Adrenal gland (tissue), 12 donors: Measurements from ENCODE around the gene BAHCC1. TPM values are rescaled to one million over a fixed set of nuclear protein-coding genes. Genes with fewer than 3 reads are reported as not detected.

Source experiments
- DNase-seq, 7 donors: peaks; one replicate each; pipeline ENCODE4 v3.0.0-alpha.2; 2019 to 2020
- H3K27ac ChIP-seq, 5 donors: fragments of 200-600 bp; sonication (generic) in 4 of 5; 1 replicate in 3 of 5; 2 replicates in 2 of 5; pipeline versions ENCODE4 v1.5.1 to v1.8.0; 2016 to 2020; ENCODE audit warnings: mild to moderate bottlenecking in 1 of 5
- H3K27me3 ChIP-seq: fragments of 200-600 bp; 2 replicates; pipeline ENCODE4 v1.8.0; 2021
- H3K36me3 ChIP-seq, 2 donors: fragments of 200-600 bp; replicated peaks in 1 of 2; 1 replicate in 1 of 2; 2 replicates in 1 of 2; pipeline versions ENCODE4 v1.5.1 to v1.8.0; 2018 to 2022
- H3K4me1 ChIP-seq, 2 donors: fragments of 200-600 bp; replicated peaks in 1 of 2; 1 replicate in 1 of 2; 2 replicates in 1 of 2; pipeline versions ENCODE4 v1.5.1 to v1.8.0; 2018 to 2021
- H3K4me3 ChIP-seq, 4 donors: fragments of 200-600 bp; sonication (generic) in 3 of 4; one replicate each; pipeline ENCODE4 v1.5.1; 2016 to 2018
- H3K9me3 ChIP-seq, 3 donors: fragments of 200-600 bp; sonication (generic) in 1 of 3; replicated peaks in 1 of 3; 1 replicate in 2 of 3; 2 replicates in 1 of 3; pipeline versions ENCODE4 v1.5.1 to v1.8.0; 2016 to 2021
- CTCF ChIP-seq, 6 experiments: fragments of 450-650 bp in 4 of 6; fragments of 200-600 bp in 2 of 6; sonication (generic) in 1 of 6; IDR thresholded peaks; 1 replicate in 5 of 6; 2 replicates in 1 of 6; pipeline versions ENCODE4 v1.5.1 to v1.8.0; 2016 to 2021; ENCODE audit warnings: antibody characterized with exemption in 6 of 6, mild to moderate bottlenecking in 2 of 6, moderate library complexity in 1 of 6
- POLR2A ChIP-seq, 2 donors: fragments of 450-650 bp; IDR thresholded peaks; one replicate each; pipeline ENCODE4 v1.6.1; 2017; ENCODE audit warnings: antibody characterized with exemption in 2 of 2, mild to moderate bottlenecking in 2 of 2, moderate library complexity in 1 of 2
- WGBS, 4 donors: extraction: QIAGEN DNeasy Blood & Tissue Kit in 2 of 4; methylation state at CpG; one replicate each; pipeline versions ENCODE4 v1.1.5 to v1.1.7; 2013 to 2017; 5-methylcytosine and 5-hydroxymethylcytosine counted together
- intact Hi-C, 2 donors: fragments of 100-400 bp; cut with DNase I; formaldehyde crosslinking; loops; one replicate each; pipeline versions ENCODE4 v1.14.1 to v1.15.0; 2022 to 2023
- polyA plus RNA-seq, 3 donors: library from polyadenylated mRNA; stranded (reverse); fragments of 200-250 nt in 2 of 3; fragments of 350-450 nt in 1 of 3; fragmentation: Illumina TruSeq in 1 of 3; extraction: RNeasy Lipid Tissue Mini Kit (QIAGEN cat#74804) in 1 of 3; gene quantifications; one replicate each; pipeline ENCODE4 v1.2.3, GENCODE V29; 2013 to 2014
- total RNA-seq, 9 donors: library from RNA; depleted of rRNA in 4 of 9; stranded (reverse); fragments of >200 nt in 4 of 9; fragments of 120-200 nt in 1 of 9; fragmentation: NEBNext Ultra II Directional in 1 of 9; extraction: Animal tissue kit (Norgen Biotek cat#: 25700) in 1 of 9; gene quantifications; one replicate each; pipeline versions ENCODE4 v1.1.0 to v1.2.4, GENCODE V29; 2013 to 2023
- donor health status: healthy with polysubstance abuse.
- donor health status: Bipolar disorder and iron deficiency.
- donor health status: DM: yes; HTN: yes; CAD: no.
- donor health status: DM: no; HTN: no; CAD: no.
- donor health status: DM: no; HTN: no; CAD: no.
- donor health status: DM: yes; HTN: yes; CAD: no.

Gene BAHCC1
- total and polyA plus RNA-seq, 12 donors = 1.7 to 68.0 (median 18.4) TPM

GRCh38 chr17:81394377-81394920 lies 808 bp upstream of the BAHCC1 start:
- Histone ChIP-seq H3K4me1 (peaks cover 24 to 33% of the 10 kb centered on the region in 2 donors), H3K36me3 (no peaks in the 10 kb centered on the region), H3K9me3 (no peaks in the 10 kb centered on the region), H3K4me3 (peak overlapping the region in 2 of 4 donors; percentile 14 to 96), H3K27me3 (no peaks in the 10 kb centered on the region), H3K27ac (peak overlapping the region in 4 of 5 donors; percentile 7 to 96 (median 58))
- intact Hi-C loops = loop anchor here (10.0 kb wide), 2 partner anchors 90 to 100 kb away; partner anchors contain the start of gene SLC38A10 (in 1 of the 2)
- TF ChIP-seq POLR2A (IDR thresholded peaks at IDR 0.05) (no peak), CTCF (IDR thresholded peaks at IDR 0.05) (peak in 2 of 6 experiments; percentile 5 to 26)
- peak in 1 of 7 donors; percentile 48 for DNase-seq
- WGBS, 4 donors = 6 to 13% (median 9%) methylated on average over 16 of the region's 16 CpGs

GRCh38 chr17:81395600-81396277 lies 482 bp downstream of the BAHCC1 start:
- H3K27ac ChIP-seq = peak overlapping the region in 4 of 5 donors; percentile 82 to 96 (median 93)
- WGBS, 4 donors = 10 to 16% (median 13%) methylated on average over 27 to 43 of the region's 43 CpGs
- H3K4me1 ChIP-seq = peaks cover 27 to 29% of the 10 kb centered on the region in 2 donors
- no peak for TF ChIP-seq CTCF (IDR thresholded peaks at IDR 0.05)
- no peak for TF ChIP-seq POLR2A (IDR thresholded peaks at IDR 0.05)
- DNase-seq = no peak
- no peaks in the 10 kb centered on the region for H3K27me3 ChIP-seq
- no peaks in the 10 kb centered on the region for H3K9me3 ChIP-seq
- H3K4me3 ChIP-seq = peak overlapping the region in 2 of 4 donors; percentile 61 to 96
- intact Hi-C loops = loop anchor here (10.0 kb wide), 2 partner anchors 89 to 101 kb away; partner anchors contain the start of gene SLC38A10 (in 1 of the 2)
- H3K36me3 ChIP-seq = no peaks in the 10 kb centered on the region

- Histone ChIP-seq H3K27me3 (no peaks in the 10 kb centered on the region), H3K4me1 (peaks cover 32 to 34% of the 10 kb centered on the region in 2 donors), H3K9me3 (no peaks in the 10 kb centered on the region), H3K36me3 (no peaks in the 10 kb centered on the region), H3K4me3 (peak overlapping the region in 2 of 4 donors; percentile 61 to 96), H3K27ac (peak overlapping the region; percentile 48 to 96 (median 92))
- intact Hi-C loops = loop anchor here (10.0 kb wide), 2 partner anchors 89 to 101 kb away; partner anchors contain the start of gene SLC38A10 (in 1 of the 2)
- DNase-seq = no peak
- 8 to 33% (median 10%) methylated on average over 22 to 54 of the region's 54 CpGs; no CpG with 5 or more reads in 1 of the 4 donors for WGBS, 4 donors
- TF ChIP-seq CTCF (IDR thresholded peaks at IDR 0.05) (no peak), POLR2A (IDR thresholded peaks at IDR 0.05) (peak in 1 of 2 donors; percentile 1)
Measured at GRCh38 chr17:81396278-81396721, 1.0 kb downstream of the BAHCC1 start.

- WGBS, 4 donors = 14 to 26% (median 15%) methylated on average over 18 to 61 of the region's 61 CpGs
- Histone ChIP-seq H3K9me3 (no peaks in the 10 kb centered on the region), H3K4me3 (peak overlapping the region in 2 of 4 donors; percentile 61 to 96), H3K36me3 (no peaks in the 10 kb centered on the region), H3K4me1 (peaks cover 28 to 34% of the 10 kb centered on the region in 2 donors), H3K27me3 (no peaks in the 10 kb centered on the region), H3K27ac (peak overlapping the region; percentile 48 to 96 (median 92))
- intact Hi-C loops = loop anchor here (10.0 kb wide), 2 partner anchors 88 to 102 kb away; partner anchors contain the start of gene SLC38A10 (in 1 of the 2)
- TF ChIP-seq POLR2A (IDR thresholded peaks at IDR 0.05) (peak in 1 of 2 donors; percentile 14), CTCF (IDR thresholded peaks at IDR 0.05) (no peak)
- peak in 4 of 7 donors; percentile 47 to 63 (median 58) for DNase-seq
Measured at GRCh38 chr17:81396722-81397313, 1.6 kb downstream of the BAHCC1 start.
